ENCODE measurements around the gene TRANK1. TPM values are rescaled to one million over a fixed set of nuclear protein-coding genes. Genes with fewer than 3 reads are reported as not detected.

TRANK1 gene
- polyA plus RNA-seq, 1 donor (not counting 4 experiments of a cell fraction or from before 2014, with no cell fraction given), result 3.2 TPM

GRCh38 chr3:36923523-36923943, 21.3 kb downstream of the TRANK1 start:
- no peaks in the 10 kb centered on the region for H3K36me3 ChIP-seq (ENCODE audit: control insufficient read depth in 2 of 2, extremely low read depth in 1 of 2, insufficient read depth in 2 of 2, low read length in 2 of 2)
- H3K4me3 ChIP-seq (ENCODE audit: control insufficient read depth in 2 of 3, extremely low read depth in 1 of 3, insufficient read depth in 2 of 3, low read depth in 1 of 3, low read length in 3 of 3), result no peak overlapping the region
- H3K9ac ChIP-seq (ENCODE audit: control insufficient read depth, extremely low read depth, insufficient read depth, low read length), result no peak overlapping the region
- H3K27ac ChIP-seq (ENCODE audit: control insufficient read depth, insufficient read depth, low read length), result no peak overlapping the region
- dilution Hi-C loops (cut with MboI; ENCODE audit: extremely low pct_ligation_motif_present, low sequenced_read_pairs), result no loop called here
- no peaks in the 10 kb centered on the region for H3K9me1 ChIP-seq (ENCODE audit: control insufficient read depth, extremely low read depth, insufficient read depth, low read length)
- no peaks in the 10 kb centered on the region for H3K79me2 ChIP-seq (ENCODE audit: control insufficient read depth, insufficient read depth, low read length)
- peaks cover 2% of the 10 kb centered on the region for H3K9me3 ChIP-seq (ENCODE audit: control insufficient read depth, low read depth, low read length)
- TF ChIP-seq CTCF (optimal IDR thresholded peaks at IDR 0.05 in 1 of 3, IDR thresholded peaks at IDR 0.05 in 1 of 3, conservative IDR thresholded peaks at IDR 0.05 in 1 of 3; ENCODE audit: extremely low read depth in 1 of 3, insufficient read depth in 2 of 3, low read length in 3 of 3), result no peak
- TF ChIP-seq EZH2 (IDR thresholded peaks at IDR 0.05; ENCODE audit: low read length), result no peak
- no peaks in the 10 kb centered on the region for H4K20me1 ChIP-seq (ENCODE audit: control insufficient read depth, extremely low read depth, insufficient read depth, low read length)
- H3K27me3 ChIP-seq (ENCODE audit: control insufficient read depth, extremely low read depth, insufficient read depth, low read length), result no peaks in the 10 kb centered on the region
- no peak overlapping the region for H2AFZ ChIP-seq (ENCODE audit: control insufficient read depth, low read length)
- no peak overlapping the region for H3K4me2 ChIP-seq (ENCODE audit: control insufficient read depth, extremely low read depth, insufficient read depth, low read depth, low read length)
- no peaks in the 10 kb centered on the region for H3K4me1 ChIP-seq (ENCODE audit: control insufficient read depth, extremely low read depth, insufficient read depth, low read length)
- DNase-seq (ENCODE audit: low read depth, low spot score) (no peak), FAIRE-seq (no peak)

- Histone ChIP-seq H2AFZ (ENCODE audit: control insufficient read depth, low read length) (no peak overlapping the region), H3K9ac (ENCODE audit: control insufficient read depth, extremely low read depth, insufficient read depth, low read length) (no peak overlapping the region), H3K4me1 (ENCODE audit: control insufficient read depth, extremely low read depth, insufficient read depth, low read length) (no peaks in the 10 kb centered on the region), H3K36me3 (ENCODE audit: control insufficient read depth in 2 of 2, extremely low read depth in 1 of 2, insufficient read depth in 2 of 2, low read length in 2 of 2) (no peaks in the 10 kb centered on the region), H3K27ac (ENCODE audit: control insufficient read depth, insufficient read depth, low read length) (no peak overlapping the region), H3K79me2 (ENCODE audit: control insufficient read depth, insufficient read depth, low read length) (no peaks in the 10 kb centered on the region), H4K20me1 (ENCODE audit: control insufficient read depth, extremely low read depth, insufficient read depth, low read length) (no peaks in the 10 kb centered on the region), H3K4me2 (ENCODE audit: control insufficient read depth, extremely low read depth, insufficient read depth, low read depth, low read length) (no peak overlapping the region), H3K9me3 (ENCODE audit: control insufficient read depth, low read depth, low read length) (peaks cover 2% of the 10 kb centered on the region), H3K27me3 (ENCODE audit: control insufficient read depth, extremely low read depth, insufficient read depth, low read length) (no peaks in the 10 kb centered on the region), H3K4me3 (ENCODE audit: control insufficient read depth in 2 of 3, extremely low read depth in 1 of 3, insufficient read depth in 2 of 3, low read depth in 1 of 3, low read length in 3 of 3) (no peak overlapping the region), H3K9me1 (ENCODE audit: control insufficient read depth, extremely low read depth, insufficient read depth, low read length) (no peaks in the 10 kb centered on the region)
- TF ChIP-seq EZH2 (IDR thresholded peaks at IDR 0.05; ENCODE audit: low read length), result no peak
- dilution Hi-C loops (cut with MboI; ENCODE audit: extremely low pct_ligation_motif_present, low sequenced_read_pairs), result no loop called here
- DNase-seq (ENCODE audit: low read depth, low spot score) (no peak), FAIRE-seq (no peak)
Measured at GRCh38 chr3:36920884-36921567, 23.8 kb downstream of the TRANK1 start.

All from keratinocyte (primary cell).